ENCODE data around the gene PPP1CC.

GRCh38 chr12:110750784-110751461 lies 8.2 kb upstream of the PPP1CC start:
- no peak for TF ChIP-seq CTCF (IDR thresholded peaks at IDR 0.05)
- no peak for TF ChIP-seq EP300 (IDR thresholded peaks at IDR 0.05)
- TF ChIP-seq POLR2A (IDR thresholded peaks at IDR 0.05): no peak
- peak; percentile 13 for TF ChIP-seq POLR2AphosphoS5 (IDR thresholded peaks at IDR 0.05)
